ENCODE measurements around the gene ZC3H7B. TPM values are rescaled to one million over a fixed set of nuclear protein-coding genes. Genes with fewer than 3 reads are reported as not detected.

Gene ZC3H7B
- total RNA-seq, 4 donors from 2014 or later, result 14.4 to 52.6 (median 21.1) TPM

DNA sequence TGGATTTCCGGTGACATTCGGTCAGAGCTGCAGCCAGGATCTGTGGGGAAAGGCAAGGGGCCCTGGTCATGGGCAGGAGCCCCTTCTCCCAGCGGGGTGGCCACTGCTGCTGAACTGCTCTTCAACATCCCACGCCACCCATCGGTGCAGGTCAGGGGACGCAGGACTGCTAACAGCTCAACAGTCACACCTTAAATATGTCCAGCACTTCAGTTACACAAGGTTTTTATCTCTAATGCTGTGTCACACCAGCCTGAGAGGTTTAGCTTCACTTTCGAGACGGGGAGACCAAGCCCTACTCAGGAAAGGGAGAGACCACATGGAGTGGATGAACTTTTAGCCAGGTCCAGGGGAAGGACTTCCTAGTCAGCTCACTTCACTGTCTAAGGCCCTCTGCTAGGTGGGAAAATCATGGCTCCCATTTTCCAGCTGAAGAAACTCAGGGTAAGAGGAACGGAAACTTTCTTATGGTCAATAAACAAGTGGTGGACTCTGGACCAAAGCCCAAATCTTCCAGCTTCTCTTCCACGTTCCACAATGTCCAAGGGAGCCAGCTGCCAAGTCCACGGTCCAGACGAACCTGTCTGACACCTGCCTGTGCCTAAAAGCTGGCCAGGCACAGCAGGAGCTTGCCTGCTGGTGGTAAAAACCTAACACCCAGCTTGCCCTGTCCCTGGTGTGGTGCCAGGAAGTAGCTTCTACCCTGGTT is 39.6 kb upstream of the ZC3H7B start:
- TF ChIP-seq, protein P1, sequence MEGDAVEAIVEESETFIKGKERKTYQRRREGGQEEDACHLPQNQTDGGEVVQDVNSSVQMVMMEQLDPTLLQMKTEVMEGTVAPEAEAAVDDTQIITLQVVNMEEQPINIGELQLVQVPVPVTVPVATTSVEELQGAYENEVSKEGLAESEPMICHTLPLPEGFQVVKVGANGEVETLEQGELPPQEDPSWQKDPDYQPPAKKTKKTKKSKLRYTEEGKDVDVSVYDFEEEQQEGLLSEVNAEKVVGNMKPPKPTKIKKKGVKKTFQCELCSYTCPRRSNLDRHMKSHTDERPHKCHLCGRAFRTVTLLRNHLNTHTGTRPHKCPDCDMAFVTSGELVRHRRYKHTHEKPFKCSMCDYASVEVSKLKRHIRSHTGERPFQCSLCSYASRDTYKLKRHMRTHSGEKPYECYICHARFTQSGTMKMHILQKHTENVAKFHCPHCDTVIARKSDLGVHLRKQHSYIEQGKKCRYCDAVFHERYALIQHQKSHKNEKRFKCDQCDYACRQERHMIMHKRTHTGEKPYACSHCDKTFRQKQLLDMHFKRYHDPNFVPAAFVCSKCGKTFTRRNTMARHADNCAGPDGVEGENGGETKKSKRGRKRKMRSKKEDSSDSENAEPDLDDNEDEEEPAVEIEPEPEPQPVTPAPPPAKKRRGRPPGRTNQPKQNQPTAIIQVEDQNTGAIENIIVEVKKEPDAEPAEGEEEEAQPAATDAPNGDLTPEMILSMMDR (IDR thresholded peaks at IDR 0.05; ENCODE audit: low read depth), result no peak

DNA sequence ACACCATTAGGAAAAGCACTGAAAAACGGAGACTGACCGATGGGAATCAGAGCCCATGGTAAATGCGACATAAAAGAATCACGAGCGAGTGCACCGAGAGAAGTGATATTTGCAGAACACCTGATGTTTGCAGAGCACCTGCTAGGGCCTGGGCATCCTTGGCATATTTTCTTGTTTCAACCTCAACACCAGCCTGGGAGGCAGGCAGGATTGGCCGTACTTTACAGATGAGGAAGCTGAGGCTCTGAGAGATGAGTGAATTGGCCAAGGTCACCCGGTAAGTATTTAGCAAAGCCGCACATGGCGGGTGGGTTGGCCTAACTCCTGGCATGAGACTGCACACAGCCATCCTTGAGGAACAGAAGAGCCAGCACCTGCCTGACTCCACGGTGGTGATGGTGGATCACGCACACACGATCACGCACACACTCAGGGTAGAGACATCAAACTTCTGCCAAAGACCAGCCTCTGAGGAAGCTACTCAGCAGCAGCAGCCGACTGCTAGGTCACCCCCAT is 39.0 kb upstream of the ZC3H7B start:
- TF ChIP-seq, protein P1 (IDR thresholded peaks at IDR 0.05; ENCODE audit: low read depth), result no peak

DNA sequence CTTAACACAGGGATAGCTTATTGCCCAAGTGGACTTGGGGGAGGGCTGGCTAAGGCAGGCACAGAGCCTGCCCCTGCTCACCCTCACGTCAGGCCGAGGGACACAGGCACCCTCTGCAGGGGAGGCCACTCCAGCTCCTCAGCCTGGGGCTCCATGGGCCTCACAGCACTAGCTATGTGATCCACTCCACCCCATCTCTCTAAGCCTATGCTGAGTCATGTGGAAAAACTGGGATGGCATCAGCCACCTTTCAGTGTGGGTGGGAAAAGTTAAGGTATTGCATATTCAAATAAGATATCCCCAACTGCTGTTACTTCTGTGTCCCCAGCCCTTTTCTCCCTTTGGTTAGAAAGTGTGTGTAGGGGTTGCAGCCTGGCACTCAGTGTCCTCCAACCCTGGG is 37.6 kb upstream of the ZC3H7B start:
- TF ChIP-seq, protein P1 (IDR thresholded peaks at IDR 0.05; ENCODE audit: low read depth), result no peak

DNA sequence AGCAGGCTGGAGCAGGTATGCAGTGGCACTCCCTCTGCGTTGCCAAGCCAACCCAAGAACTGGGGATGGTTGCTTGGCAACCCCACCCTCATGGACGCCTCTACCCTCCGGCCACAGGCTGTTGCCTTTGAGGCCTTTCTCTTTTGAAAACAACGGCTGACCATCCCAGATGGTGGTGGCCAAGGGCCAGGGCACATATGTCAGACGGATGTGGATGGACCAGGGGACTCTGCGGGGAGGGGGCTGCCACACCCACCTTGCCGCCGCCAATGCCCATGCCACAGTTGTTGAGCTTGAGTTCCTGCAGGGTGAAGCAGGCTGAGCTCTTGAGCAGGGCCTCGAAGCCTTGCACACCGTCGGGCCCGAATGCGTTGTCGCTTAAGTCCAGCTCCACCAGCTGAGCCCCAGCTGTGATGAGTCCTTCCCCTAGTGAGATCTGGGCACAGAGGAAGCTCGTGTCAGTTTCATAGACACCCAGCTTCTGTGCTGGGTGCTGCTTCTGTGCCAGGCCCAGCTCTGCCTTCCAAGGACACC is 36.9 kb upstream of the ZC3H7B start:
- TF ChIP-seq, protein P1 (IDR thresholded peaks at IDR 0.05; ENCODE audit: low read depth), result no peak

DNA sequence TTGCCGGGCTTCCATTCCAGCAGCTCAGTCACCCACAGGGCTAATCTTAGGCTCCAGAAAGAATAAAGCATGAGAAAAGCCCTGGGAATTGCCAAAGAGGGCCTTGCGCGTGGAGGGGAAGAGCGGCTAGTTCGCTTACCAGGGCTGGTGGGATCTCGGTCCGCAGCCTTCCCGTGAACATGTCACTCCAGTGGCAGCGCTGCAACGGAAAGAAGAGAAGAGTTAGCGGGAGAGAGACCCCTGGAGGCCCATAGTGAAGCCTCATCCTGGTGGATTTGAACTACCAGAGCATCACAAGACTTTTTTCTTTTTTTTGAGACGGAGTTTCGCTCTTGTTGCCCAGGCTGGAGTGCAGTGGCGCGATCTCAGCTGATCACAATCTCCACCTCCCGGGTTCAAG is 33.4 kb upstream of the ZC3H7B start:
- TF ChIP-seq, protein P1 (IDR thresholded peaks at IDR 0.05; ENCODE audit: low read depth), result no peak

DNA sequence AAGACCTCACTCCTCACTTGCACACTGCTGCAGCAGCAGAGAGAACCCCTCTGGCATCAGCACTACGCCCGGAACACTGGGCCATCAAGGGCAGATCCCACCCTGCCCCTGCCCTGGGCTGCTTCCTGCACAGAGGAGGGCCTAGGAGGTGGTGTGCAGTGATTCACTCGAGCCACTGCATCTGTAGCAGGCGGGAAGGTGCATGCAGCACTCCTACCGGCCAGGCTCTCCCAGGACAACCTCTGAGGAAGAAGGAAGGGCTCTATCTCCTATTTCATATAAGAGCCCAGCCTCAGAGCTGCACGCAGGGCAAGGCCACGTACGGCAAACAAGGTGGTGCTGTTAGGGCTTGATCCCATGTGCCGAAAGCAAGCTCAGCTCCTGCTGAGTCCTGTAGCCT is 29.5 kb upstream of the ZC3H7B start:
- TF ChIP-seq, protein P1 (IDR thresholded peaks at IDR 0.05; ENCODE audit: low read depth), result no peak

DNA sequence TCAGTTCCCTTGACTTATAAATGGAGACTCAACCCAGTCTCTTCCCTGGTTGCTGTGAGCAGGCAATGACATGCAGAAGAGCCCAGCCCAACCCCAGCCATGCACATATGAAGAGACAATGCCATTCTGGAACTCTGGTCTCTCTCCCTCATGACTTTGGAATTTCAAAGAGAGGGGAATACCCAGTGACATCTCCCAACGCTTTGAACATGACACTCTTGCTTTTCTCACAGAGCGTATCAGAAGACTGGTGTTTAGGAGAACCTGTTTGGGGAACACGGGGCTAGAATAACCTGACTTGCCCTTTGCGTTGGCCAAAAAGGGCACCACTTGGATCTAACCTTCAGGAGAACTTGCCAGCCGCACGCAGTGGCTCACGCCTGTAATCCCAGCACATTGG is 28.2 kb upstream of the ZC3H7B start:
- TF ChIP-seq, protein P1 (IDR thresholded peaks at IDR 0.05; ENCODE audit: low read depth), result no peak

All from subcutaneous adipose tissue (tissue), 4 donors.